Esophagus squamous epithelium (tissue), 5 donors: Measurements from ENCODE around the gene NAGS. TPM values are rescaled to one million over a fixed set of nuclear protein-coding genes. Genes with fewer than 3 reads are reported as not detected.
"Not testable (repeated sequence)": the region's sequence is repeated elsewhere in the genome, so short reads cannot be mapped to it uniquely, and the experiment has no call there.

Source experiments
- DNase-seq: peaks from one replicate; lab custom pipeline; 2025; lab: John Stamatoyannopoulos, UW
- H3K27ac ChIP-seq, 4 donors: fragments of 200-600 bp; sonication (generic); one replicate each; pipeline ENCODE4 v1.5.1; 2016 to 2019; ENCODE audit warnings: mild to moderate bottlenecking in 1 of 4
- H3K27me3 ChIP-seq, 4 donors: fragments of 200-600 bp; sonication (generic); 1 replicate in 3 of 4; 2 replicates in 1 of 4; pipeline versions ENCODE4 v1.5.1 to v1.6.0; 2017 to 2021; ENCODE audit warnings: antibody characterized with exemption in 1 of 4
- H3K36me3 ChIP-seq, 3 donors: fragments of 200-600 bp; sonication (generic); one replicate each; pipeline ENCODE4 v1.5.1; 2016 to 2019
- H3K4me1 ChIP-seq, 3 donors: fragments of 200-600 bp; sonication (generic); one replicate each; pipeline ENCODE4 v1.5.1; 2017 to 2019
- H3K4me3 ChIP-seq, 4 donors: fragments of 200-600 bp; sonication (generic); 1 replicate in 3 of 4; 2 replicates in 1 of 4; pipeline ENCODE4 v1.5.1; 2016 to 2019; ENCODE audit warnings: mild to moderate bottlenecking in 2 of 4, moderate library complexity in 1 of 4
- H3K9me3 ChIP-seq, 3 donors: fragments of 200-600 bp; sonication (generic); one replicate each; pipeline ENCODE4 v1.5.1; 2016 to 2019
- POLR2A ChIP-seq, 4 donors: fragments of 450-650 bp; IDR thresholded peaks; one replicate each; pipeline ENCODE4 v1.6.1; 2017; ENCODE audit warnings: antibody characterized with exemption in 4 of 4, mild to moderate bottlenecking in 4 of 4, moderate library complexity in 3 of 4
- WGBS, 2 donors: methylation state at CpG; one replicate each; pipeline ENCODE4 v1.1.5; 2018; 5-methylcytosine and 5-hydroxymethylcytosine counted together
- intact Hi-C: fragments of 100-400 bp; cut with DNase I; formaldehyde crosslinking; loops from one replicate; pipeline ENCODE4 v1.15.0; 2022
- total RNA-seq, 4 donors: library from RNA; depleted of rRNA; stranded (reverse); fragments of >200 nt; gene quantifications; one replicate each; pipeline ENCODE4 v1.1.0, GENCODE V29; 2016
- TF ChIP-seq, protein P1 (sequence below), 6 experiments: fragments of 450-650 bp in 4 of 6; fragments of 200-600 bp in 2 of 6; sonication (generic) in 2 of 6; IDR thresholded peaks; one replicate each; pipeline ENCODE4 v1.5.1; 2016 to 2019; ENCODE audit warnings: antibody characterized with exemption in 6 of 6, mild to moderate bottlenecking in 4 of 6, moderate library complexity in 4 of 6
- donor health status: DM: yes; HTN: yes; CAD: no.

Gene NAGS
- total RNA-seq, 4 donors from 2014 or later = 0.64 to 2.7 (median 2.1) TPM

DNA sequence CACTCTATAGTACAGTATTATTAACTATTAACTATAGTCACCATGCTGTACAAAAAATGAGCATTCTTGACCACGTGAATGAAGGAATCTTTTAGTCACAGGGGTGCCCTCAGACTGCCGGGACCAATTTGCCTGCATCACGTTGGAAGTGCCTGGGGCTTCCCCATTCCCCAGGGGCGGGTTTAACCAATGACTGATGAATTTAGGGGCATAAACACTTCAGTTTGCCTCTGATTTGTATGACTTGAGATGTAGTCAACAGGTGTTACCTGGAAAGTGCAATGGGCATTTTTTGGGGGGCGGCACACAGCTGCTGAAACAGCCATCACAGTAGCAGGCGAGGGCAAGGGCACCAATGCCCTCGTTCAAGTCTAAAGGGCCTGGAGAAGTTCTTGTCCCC, 41.9 kb upstream of the NAGS start:
- TF ChIP-seq, protein P1, sequence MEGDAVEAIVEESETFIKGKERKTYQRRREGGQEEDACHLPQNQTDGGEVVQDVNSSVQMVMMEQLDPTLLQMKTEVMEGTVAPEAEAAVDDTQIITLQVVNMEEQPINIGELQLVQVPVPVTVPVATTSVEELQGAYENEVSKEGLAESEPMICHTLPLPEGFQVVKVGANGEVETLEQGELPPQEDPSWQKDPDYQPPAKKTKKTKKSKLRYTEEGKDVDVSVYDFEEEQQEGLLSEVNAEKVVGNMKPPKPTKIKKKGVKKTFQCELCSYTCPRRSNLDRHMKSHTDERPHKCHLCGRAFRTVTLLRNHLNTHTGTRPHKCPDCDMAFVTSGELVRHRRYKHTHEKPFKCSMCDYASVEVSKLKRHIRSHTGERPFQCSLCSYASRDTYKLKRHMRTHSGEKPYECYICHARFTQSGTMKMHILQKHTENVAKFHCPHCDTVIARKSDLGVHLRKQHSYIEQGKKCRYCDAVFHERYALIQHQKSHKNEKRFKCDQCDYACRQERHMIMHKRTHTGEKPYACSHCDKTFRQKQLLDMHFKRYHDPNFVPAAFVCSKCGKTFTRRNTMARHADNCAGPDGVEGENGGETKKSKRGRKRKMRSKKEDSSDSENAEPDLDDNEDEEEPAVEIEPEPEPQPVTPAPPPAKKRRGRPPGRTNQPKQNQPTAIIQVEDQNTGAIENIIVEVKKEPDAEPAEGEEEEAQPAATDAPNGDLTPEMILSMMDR (IDR thresholded peaks at IDR 0.05) = no peak
- TF ChIP-seq POLR2A (IDR thresholded peaks at IDR 0.05) = no peak
- Histone ChIP-seq H3K4me3 (no peak overlapping the region), H3K36me3 (no peaks in the 10 kb centered on the region), H3K27me3 (peaks cover 0 to 34% (median 0%) of the 10 kb centered on the region in 4 donors), H3K9me3 (no peaks in the 10 kb centered on the region), H3K27ac (no peak overlapping the region), H3K4me1 (peaks cover 0 to 4% (median 0%) of the 10 kb centered on the region in 3 donors)
- 48 to 59% methylated on average over 7 of the region's 7 CpGs for WGBS, 2 donors
- intact Hi-C loops = no loop called here
- DNase-seq = no peak

DNA sequence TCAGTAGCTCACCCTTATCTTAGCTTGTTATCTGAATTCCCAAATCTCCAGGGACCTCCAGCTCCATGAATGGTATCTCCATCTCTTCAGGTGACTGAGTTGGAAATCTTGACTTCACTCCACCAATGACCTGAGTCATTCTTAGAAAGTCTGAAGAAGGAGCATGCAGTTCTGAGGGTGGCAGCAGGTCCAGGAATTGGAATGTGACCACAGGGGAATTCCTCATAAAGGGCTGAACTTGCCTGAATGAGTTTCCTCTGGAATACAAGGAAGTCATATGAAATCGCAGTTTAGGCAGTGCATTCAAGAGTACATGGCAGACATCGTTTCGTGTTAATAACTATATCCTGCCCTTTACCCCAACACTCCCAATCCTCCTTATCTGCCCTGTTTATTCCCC, 38.1 kb upstream of the NAGS start:
- H3K27ac ChIP-seq = no peak overlapping the region

DNA sequence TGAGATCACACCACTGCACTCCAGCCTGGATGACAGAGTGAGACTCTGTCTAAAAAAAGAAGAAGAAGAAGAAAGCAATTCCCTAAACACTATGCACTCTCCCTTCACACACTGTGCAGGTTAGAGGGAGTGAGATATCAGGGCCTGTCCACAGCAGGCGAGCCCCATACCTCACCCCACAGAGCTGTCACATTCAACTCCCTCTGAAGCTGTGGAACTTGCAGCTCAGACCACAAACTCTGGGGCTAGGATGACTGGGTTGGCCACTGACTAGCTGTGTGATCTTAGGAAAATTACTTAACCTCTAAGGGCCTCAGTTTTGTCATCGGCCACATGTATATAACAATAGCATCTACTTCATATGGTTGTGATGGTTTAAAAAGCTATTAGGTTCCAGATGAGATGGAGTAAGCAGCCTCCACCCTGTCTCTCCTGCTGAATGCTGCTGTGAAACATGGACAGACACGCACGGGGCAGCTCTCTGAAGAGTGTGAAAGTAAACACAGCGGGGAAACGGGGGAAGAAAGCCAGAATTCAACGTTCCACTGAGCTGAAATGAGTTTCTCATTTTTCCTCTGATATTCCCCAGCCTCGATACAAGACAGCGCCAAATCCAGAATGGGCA, 37.1 kb upstream of the NAGS start:
- Histone ChIP-seq H3K27me3 (peaks cover 0 to 7% (median 0%) of the 10 kb centered on the region in 4 donors), H3K4me1 (peaks cover 0 to 10% (median 0%) of the 10 kb centered on the region in 3 donors), H3K36me3 (no peaks in the 10 kb centered on the region), H3K27ac (no peak overlapping the region), H3K4me3 (peak overlapping the region in 1 of 4 donors; percentile 23), H3K9me3 (no peaks in the 10 kb centered on the region)
- DNase-seq = no peak
- TF ChIP-seq, protein P1 (IDR thresholded peaks at IDR 0.05) = no peak
- TF ChIP-seq POLR2A (IDR thresholded peaks at IDR 0.05) = no peak
- intact Hi-C loops = no loop called here
- 22 to 27% methylated on average over 9 of the region's 9 CpGs for WGBS, 2 donors

More for the DNA sequence above, 38.1 kb upstream of the NAGS start:
- peaks cover 0 to 18% (median 0%) of the 10 kb centered on the region in 4 donors for H3K27me3 ChIP-seq
- H3K36me3 ChIP-seq = no peaks in the 10 kb centered on the region
- no peaks in the 10 kb centered on the region for H3K9me3 ChIP-seq
- 43 to 57% methylated on average over 3 of the region's 3 CpGs for WGBS, 2 donors
- DNase-seq = no peak
- TF ChIP-seq, protein P1 (IDR thresholded peaks at IDR 0.05) = no peak
- no peak for TF ChIP-seq POLR2A (IDR thresholded peaks at IDR 0.05)
- intact Hi-C loops = no loop called here
- no peak overlapping the region for H3K4me3 ChIP-seq
- H3K4me1 ChIP-seq = peaks cover 0 to 10% (median 0%) of the 10 kb centered on the region in 3 donors

DNA sequence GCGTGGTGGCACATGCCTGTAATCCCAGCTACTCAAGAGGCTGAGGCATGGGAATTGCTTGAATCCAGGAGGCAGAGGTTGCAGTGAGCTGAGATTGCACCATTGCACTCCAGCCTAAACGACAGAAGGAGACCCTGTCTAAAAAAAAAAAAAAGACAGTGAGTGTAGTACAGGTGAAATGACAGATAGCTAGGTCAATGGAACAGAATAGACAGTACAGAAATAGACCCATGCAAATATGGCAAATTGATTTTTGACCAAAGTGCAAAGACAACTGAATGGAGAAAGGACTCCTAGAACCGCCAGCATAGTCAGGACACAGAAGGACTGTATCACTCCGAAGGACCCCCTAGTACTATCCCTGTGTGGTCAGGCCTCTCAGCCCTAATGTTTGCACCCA, 34.1 kb upstream of the NAGS start:
- no peaks in the 10 kb centered on the region for H3K36me3 ChIP-seq
- intact Hi-C loops = no loop called here
- WGBS, 2 donors = 71 to 76% methylated on average over 4 of the region's 4 CpGs
- no peaks in the 10 kb centered on the region for H3K9me3 ChIP-seq
- peaks cover 0 to 10% (median 0%) of the 10 kb centered on the region in 3 donors for H3K4me1 ChIP-seq
- H3K4me3 ChIP-seq = no peak overlapping the region
- TF ChIP-seq, protein P1 (IDR thresholded peaks at IDR 0.05) = no peak
- no peak for TF ChIP-seq POLR2A (IDR thresholded peaks at IDR 0.05)
- DNase-seq = no peak
- H3K27ac ChIP-seq = no peak overlapping the region
- peaks cover 0 to 28% (median 0%) of the 10 kb centered on the region in 4 donors for H3K27me3 ChIP-seq

DNA sequence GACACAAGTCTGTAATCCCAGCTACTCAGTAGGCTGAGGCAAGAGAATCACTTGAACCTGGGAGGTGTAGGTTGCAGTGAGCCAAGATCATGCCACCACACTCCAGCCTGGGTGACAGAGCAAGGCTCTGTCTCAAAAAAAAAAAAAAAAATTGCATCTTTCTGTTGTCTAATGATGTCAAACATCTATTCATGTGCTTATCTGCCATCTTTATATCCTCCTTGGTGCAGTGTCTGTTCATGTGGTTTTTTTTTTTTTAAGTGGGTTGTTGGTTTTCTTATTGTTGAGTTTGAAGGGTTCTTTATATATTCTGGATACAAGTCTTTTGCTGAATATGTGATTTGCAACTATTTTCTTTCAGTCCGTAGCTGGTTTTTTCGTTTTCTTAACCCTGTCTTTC, 33.0 kb upstream of the NAGS start:
- H3K4me1 ChIP-seq, H3K9me3 ChIP-seq, intact Hi-C loops, H3K27ac ChIP-seq, H3K36me3 ChIP-seq, H3K4me3 ChIP-seq, DNase-seq: not testable (repeated sequence)
- 33 to 51% methylated on average over 2 of the region's 2 CpGs for WGBS, 2 donors
- peaks cover 0 to 28% (median 0%) of the 10 kb centered on the region in 4 donors for H3K27me3 ChIP-seq

DNA sequence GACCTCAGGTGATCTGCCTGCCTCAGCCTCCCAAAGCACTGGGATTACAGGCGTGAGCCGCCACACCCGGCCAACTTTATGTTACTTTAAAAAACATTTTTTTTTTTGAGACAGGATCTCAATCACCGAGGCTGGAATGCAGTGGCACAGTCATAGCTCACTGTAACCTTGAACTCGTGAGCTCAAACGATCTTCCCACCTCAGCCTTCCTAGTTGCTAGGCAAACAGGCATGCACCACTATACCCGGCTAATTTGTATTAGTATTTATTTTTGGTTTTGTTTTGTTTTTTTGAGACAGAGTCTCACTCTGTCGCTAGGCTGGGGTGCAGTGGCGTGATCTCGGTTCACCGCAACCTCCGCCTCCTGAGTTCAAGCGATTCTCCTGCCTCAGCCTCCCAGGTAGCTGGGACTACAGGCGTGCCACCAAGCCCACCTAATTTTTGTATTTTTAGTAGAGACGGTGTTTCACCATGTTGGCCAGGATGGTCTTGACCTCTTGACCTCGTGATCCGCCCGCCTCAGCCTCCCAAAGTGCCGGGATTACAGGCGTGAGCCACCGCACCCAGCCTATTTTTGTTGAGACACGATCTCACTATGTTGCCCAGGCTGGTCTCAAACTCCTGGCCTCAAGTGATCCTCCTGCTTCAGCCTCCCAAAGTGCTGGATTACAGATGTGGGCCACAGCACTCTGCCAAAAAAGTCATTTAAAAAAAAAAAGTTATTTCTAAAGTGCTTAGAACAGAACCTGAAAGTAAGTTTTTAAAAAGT, 31.8 kb upstream of the NAGS start:
- H3K4me3 ChIP-seq, H3K9me3 ChIP-seq, H3K4me1 ChIP-seq, H3K36me3 ChIP-seq, intact Hi-C loops, H3K27ac ChIP-seq, DNase-seq: not testable (repeated sequence)
- 85 to 88% methylated on average over 22 of the region's 22 CpGs for WGBS, 2 donors
- peaks cover 0 to 35% (median 0%) of the 10 kb centered on the region in 4 donors for H3K27me3 ChIP-seq
